GM18858 (cell line): Measurements from ENCODE around the gene MRM1.
"Not testable (repeated sequence)": the region's sequence is repeated elsewhere in the genome, so short reads cannot be mapped to it uniquely, and the experiment has no call there.

Source experiments
- ATAC-seq: cut with Tn5 transposase; IDR thresholded peaks from one replicate; pipeline ENCODE4 v1.9.1; 2021; ENCODE audit not compliant: unreplicated experiment

Gene MRM1

GRCh38 chr17:36600936-36601302 is 464 bp upstream of the MRM1 start:
- ATAC-seq = no peak

GRCh38 chr17:36602030-36602748 is 806 bp downstream of the MRM1 start:
- no peak for ATAC-seq

- ATAC-seq = no peak
Measured at GRCh38 chr17:36602924-36603384, 1.6 kb downstream of the MRM1 start.

GRCh38 chr17:36605028-36605427 is 3.6 kb downstream of the MRM1 start:
- ATAC-seq = not testable (repeated sequence)

- ATAC-seq = no peak
Measured at GRCh38 chr17:36608280-36608679, 6.9 kb downstream of the MRM1 start.

- ATAC-seq = no peak
Measured at GRCh38 chr17:36608794-36609497, 7.6 kb downstream of the MRM1 start.

GRCh38 chr17:36609498-36609862 is 8.1 kb downstream of the MRM1 start:
- ATAC-seq = no peak

- no peak for ATAC-seq
Measured at GRCh38 chr17:36610474-36610873, 9.1 kb downstream of the MRM1 start.

- no peak for ATAC-seq
Measured at GRCh38 chr17:36611345-36612072, 10.1 kb downstream of the MRM1 start.

- ATAC-seq = no peak
Measured at GRCh38 chr17:36612323-36612722, 10.9 kb downstream of the MRM1 start.

- no peak for ATAC-seq
Measured at GRCh38 chr17:36613155-36613554, 11.8 kb downstream of the MRM1 start.

GRCh38 chr17:36614081-36614480 is 12.7 kb downstream of the MRM1 start:
- no peak for ATAC-seq

GRCh38 chr17:36614933-36615332 is 13.6 kb downstream of the MRM1 start:
- no peak for ATAC-seq

GRCh38 chr17:36616061-36617029 is 15.0 kb downstream of the MRM1 start:
- ATAC-seq = no peak

- ATAC-seq = no peak
Measured at GRCh38 chr17:36617773-36618172, 16.4 kb downstream of the MRM1 start.

- ATAC-seq = no peak
Measured at GRCh38 chr17:36623281-36623680, 21.9 kb downstream of the MRM1 start.

GRCh38 chr17:36625188-36625587 is 23.8 kb downstream of the MRM1 start:
- ATAC-seq = no peak

- ATAC-seq = no peak
Measured at GRCh38 chr17:36627101-36627500, 25.7 kb downstream of the MRM1 start.

GRCh38 chr17:36628576-36628975 is 27.2 kb downstream of the MRM1 start:
- no peak for ATAC-seq

GRCh38 chr17:36629252-36629847 is 28.0 kb downstream of the MRM1 start:
- no peak for ATAC-seq
